ENCODE measurements around the gene KLF13. TPM values are rescaled to one million over a fixed set of nuclear protein-coding genes. Genes with fewer than 3 reads are reported as not detected.
A peak's percentile ranks its signal among the peaks of the same experiment; 100 is the strongest.

KLF13 gene
- total RNA-seq, 1 experiment from 2014 or later, result 22.1 TPM

GRCh38 chr15:31390777-31391486 is 64.3 kb downstream of the KLF13 start:
- BruUV-seq (replicated peaks), result no TSS peak
- ChIA-PET CTCF (no interaction called here), POLR2A (ENCODE audit: low non-redundant PET) (no interaction called here)
- Histone ChIP-seq H3K9me3 (ENCODE audit: low read depth, low read length, poor library complexity, severe bottlenecking) (no peaks in the 10 kb centered on the region), H3K4me3 (ENCODE audit: low read depth, low read length, poor library complexity, severe bottlenecking) (no peak overlapping the region), H3K4me1 (ENCODE audit: insufficient read depth, low read length, poor library complexity, severe bottlenecking) (no peaks in the 10 kb centered on the region), H3K36me3 (ENCODE audit: insufficient read depth, low read length, poor library complexity, severe bottlenecking) (no peaks in the 10 kb centered on the region), H3K27ac (ENCODE audit: low read depth, low read length, poor library complexity, severe bottlenecking) (no peak overlapping the region), H3K27me3 (replicated peaks; ENCODE audit: insufficient read depth, low read depth, low read length, poor library complexity) (no peaks in the 10 kb centered on the region)
- TF ChIP-seq CTCF (conservative IDR thresholded peaks at IDR 0.05; ENCODE audit: low read depth, low read length) (no peak), EZH2 (IDR thresholded peaks at IDR 0.05; ENCODE audit: borderline replicate concordance, low read depth, low read length, poor library complexity, severe bottlenecking) (no peak)
- intact Hi-C loops (cut with micrococcal nuclease; ENCODE audit: unreplicated experiment), result no loop called here
- DNase-seq (ENCODE audit: low spot score), result no peak

GRCh38 chr15:31391687-31392671 is 65.3 kb downstream of the KLF13 start:
- TF ChIP-seq CTCF (conservative IDR thresholded peaks at IDR 0.05; ENCODE audit: low read depth, low read length) (no peak), EZH2 (IDR thresholded peaks at IDR 0.05; ENCODE audit: borderline replicate concordance, low read depth, low read length, poor library complexity, severe bottlenecking) (no peak)
- ChIA-PET POLR2A (ENCODE audit: low non-redundant PET) (interaction anchor here (0.8 kb wide), 1 partner anchor 19 kb away, joined by 3 read pairs; no protein-coding TSS in a partner anchor), CTCF (no interaction called here)
- peak overlapping the region; percentile 53 for H3K4me3 ChIP-seq (ENCODE audit: low read depth, low read length, poor library complexity, severe bottlenecking)
- no peaks in the 10 kb centered on the region for H3K36me3 ChIP-seq (ENCODE audit: insufficient read depth, low read length, poor library complexity, severe bottlenecking)
- H3K4me1 ChIP-seq (ENCODE audit: insufficient read depth, low read length, poor library complexity, severe bottlenecking), result no peaks in the 10 kb centered on the region
- no peak overlapping the region for H3K27ac ChIP-seq (ENCODE audit: low read depth, low read length, poor library complexity, severe bottlenecking)
- BruUV-seq (replicated peaks), result no TSS peak
- no peaks in the 10 kb centered on the region for H3K9me3 ChIP-seq (ENCODE audit: low read depth, low read length, poor library complexity, severe bottlenecking)
- H3K27me3 ChIP-seq (replicated peaks; ENCODE audit: insufficient read depth, low read depth, low read length, poor library complexity), result no peaks in the 10 kb centered on the region
- intact Hi-C loops (cut with micrococcal nuclease; ENCODE audit: unreplicated experiment), result no loop called here
- DNase-seq (ENCODE audit: low spot score), result peak; percentile 56

- H3K27me3 ChIP-seq (replicated peaks; ENCODE audit: insufficient read depth, low read depth, low read length, poor library complexity), result no peaks in the 10 kb centered on the region
- no peak for TF ChIP-seq EZH2 (IDR thresholded peaks at IDR 0.05; ENCODE audit: borderline replicate concordance, low read depth, low read length, poor library complexity, severe bottlenecking)
- TF ChIP-seq CTCF (conservative IDR thresholded peaks at IDR 0.05; ENCODE audit: low read depth, low read length), result no peak
- ChIA-PET CTCF (no interaction called here), POLR2A (ENCODE audit: low non-redundant PET) (no interaction called here)
- BruUV-seq (replicated peaks), result no TSS peak
- intact Hi-C loops (cut with micrococcal nuclease; ENCODE audit: unreplicated experiment), result no loop called here
- H3K9me3 ChIP-seq (ENCODE audit: low read depth, low read length, poor library complexity, severe bottlenecking), result no peaks in the 10 kb centered on the region
- no peak for DNase-seq (ENCODE audit: low spot score)
- no peak overlapping the region for H3K4me3 ChIP-seq (ENCODE audit: low read depth, low read length, poor library complexity, severe bottlenecking)
- no peaks in the 10 kb centered on the region for H3K4me1 ChIP-seq (ENCODE audit: insufficient read depth, low read length, poor library complexity, severe bottlenecking)
- H3K36me3 ChIP-seq (ENCODE audit: insufficient read depth, low read length, poor library complexity, severe bottlenecking), result no peaks in the 10 kb centered on the region
- H3K27ac ChIP-seq (ENCODE audit: low read depth, low read length, poor library complexity, severe bottlenecking), result no peak overlapping the region
Measured at GRCh38 chr15:31392761-31393401, 66.2 kb downstream of the KLF13 start.
